ENCODE results near the gene MMP2. TPM values are rescaled to one million over a fixed set of nuclear protein-coding genes. Genes with fewer than 3 reads are reported as not detected.

Gene MMP2
- total and polyA plus RNA-seq, 2 of the 8 experiments (the other 6 are each of a cell fraction or from before 2014, with no cell fraction given): 33.6 to 58.2 TPM

DNA sequence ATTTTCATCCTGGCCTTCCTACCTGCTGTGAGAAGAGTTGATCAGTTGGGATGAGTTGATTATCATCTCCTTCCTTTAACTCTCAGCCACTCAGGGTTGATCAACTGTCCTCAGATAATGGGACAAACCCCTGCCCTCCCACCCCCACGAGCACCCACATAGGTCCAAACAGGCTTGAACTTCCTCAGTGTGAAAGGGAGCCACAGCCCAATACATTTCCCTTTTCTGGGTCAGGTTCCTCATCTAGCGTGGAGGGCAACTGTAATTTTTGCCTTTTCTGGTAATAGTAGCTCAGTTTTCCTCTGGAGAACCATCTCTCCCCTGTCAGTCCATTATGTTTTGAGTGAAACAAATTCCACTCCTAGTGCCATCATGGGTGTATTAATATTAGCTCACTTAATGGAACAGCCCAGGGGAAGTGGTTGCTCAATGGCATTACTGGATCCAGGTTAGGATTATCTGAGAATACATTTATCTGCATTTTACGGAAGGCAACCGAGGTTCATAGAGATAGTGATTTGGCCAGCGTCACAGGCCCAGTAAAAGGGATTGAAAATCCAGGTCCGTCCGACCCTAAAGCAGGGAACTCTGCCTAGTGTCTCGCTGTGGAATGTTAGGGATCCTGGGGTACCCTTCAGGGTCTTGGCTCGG, 29.4 kb downstream of the MMP2 start:
- H3K23ac ChIP-seq (ENCODE audit: insufficient read length): no peak overlapping the region
- ChIA-PET CTCF (ENCODE audit: partially characterized antibody) (interaction anchor here (0.7 to 1.0 kb wide), 2 partner anchors 9 to 43 kb away, joined by 3 to 6 read pairs; no protein-coding TSS in a partner anchor), POLR2A (ENCODE audit: partially characterized antibody) (interaction anchor here (0.9 kb wide), 1 partner anchor 28 kb away, joined by 3 read pairs; no protein-coding TSS in a partner anchor)
- peak overlapping the region; percentile 88; the same call in 1 of the 2 replicates for H2AFZ ChIP-seq (ENCODE audit: low read length)
- H3K9me3 ChIP-seq (ENCODE audit: insufficient read depth in 2 of 2, low read depth in 1 of 2, low read length in 1 of 2): peaks cover 9 to 11% of the 10 kb centered on the region in 2 experiments; a peak in 2 of 4 replicates
- WGBS, 2 experiments (ENCODE audit: extremely low coverage in 1 of 2, insufficient coverage in 1 of 2, insufficient read length in 1 of 2, insufficient replicate concordance in 2 of 2, low coverage in 1 of 2, low lambda C conversion rate in 2 of 2, missing lambda C conversion rate in 1 of 2): 52% methylated on average over 9 of the region's 9 CpGs; no CpG with 5 or more reads in 1 of the 2 experiments
- no peaks in the 10 kb centered on the region for H4K20me1 ChIP-seq (replicated peaks in 1 of 2; ENCODE audit: control insufficient read depth in 1 of 2, insufficient read depth in 2 of 2, low read length in 2 of 2)
- H2BK120ac ChIP-seq (replicated peaks; ENCODE audit: low read depth, low read length): no peak overlapping the region
- H3K23me2 ChIP-seq (ENCODE audit: low read depth, low read length): peaks cover 6% of the 10 kb centered on the region; the same call in 1 of the 2 replicates
- no peaks in the 10 kb centered on the region; a peak in 1 of 7 replicates for H3K27me3 ChIP-seq (replicated peaks in 1 of 4; ENCODE audit: control insufficient read depth in 3 of 4, extremely low read depth in 1 of 4, insufficient read depth in 3 of 4, low read length in 3 of 4)
- peak overlapping the region; percentile 93 to 97 for H3K4me2 ChIP-seq (ENCODE audit: insufficient read depth in 1 of 2, low read depth in 2 of 2, low read length in 2 of 2)
- no peak overlapping the region for H3K27ac ChIP-seq (ENCODE audit: low read depth, low read length)
- H2BK12ac ChIP-seq (ENCODE audit: low read depth, low read length): no peak overlapping the region
- FAIRE-seq (no peak), DNase-seq (ENCODE audit: low read depth in 1 of 2, low spot score in 2 of 2) (no peak)
- peaks cover 0 to 4% (median 2%) of the 10 kb centered on the region in 4 experiments; a peak in 4 of 7 replicates for H3K4me1 ChIP-seq (replicated peaks in 1 of 4; ENCODE audit: control insufficient read depth in 3 of 4, insufficient read depth in 4 of 4, low read length in 3 of 4)
- no peak overlapping the region for H3K56ac ChIP-seq (replicated peaks; ENCODE audit: insufficient read length, low read depth, low read length)
- H4K5ac ChIP-seq (ENCODE audit: insufficient read length, low read depth, low read length): no peak overlapping the region
- H2BK15ac ChIP-seq (ENCODE audit: low read length): no peak overlapping the region
- peaks cover 0 to 5% (median 2%) of the 10 kb centered on the region in 4 experiments; a peak in 4 of 8 replicates for H3K36me3 ChIP-seq (ENCODE audit: control insufficient read depth in 2 of 4, insufficient read depth in 4 of 4, low read length in 3 of 4)
- H2AK5ac ChIP-seq (ENCODE audit: low read depth, low read length): no peak overlapping the region
- no peak overlapping the region for H3K18ac ChIP-seq (ENCODE audit: extremely low read depth, low read length)
- no peak overlapping the region for H3K14ac ChIP-seq (ENCODE audit: insufficient read length)
- H4K91ac ChIP-seq (replicated peaks; ENCODE audit: insufficient read length, low read length): no peak overlapping the region
- TF ChIP-seq SIN3A (conservative IDR thresholded peaks at IDR 0.05 in 1 of 2, IDR thresholded peaks at IDR 0.05 in 1 of 2; ENCODE audit: low read depth in 1 of 2, low read length in 2 of 2) (no peak), ATF2 (IDR thresholded peaks at IDR 0.05; ENCODE audit: low read length) (no peak), SRF (IDR thresholded peaks at IDR 0.05; ENCODE audit: low read depth, low read length) (no peak)
- no peak overlapping the region for H4K8ac ChIP-seq (ENCODE audit: extremely low read depth, insufficient read depth, low read length)
- H2BK20ac ChIP-seq (ENCODE audit: low read length): no peak overlapping the region
- H3K4me3 ChIP-seq (ENCODE audit: extremely low read depth in 1 of 4, insufficient read depth in 2 of 4, low read depth in 3 of 4, low read length in 4 of 4): peak overlapping the region; percentile 53 to 84 (median 57); a peak in 5 of 8 replicates
- H3K4ac ChIP-seq (replicated peaks; ENCODE audit: insufficient read length, low read depth, low read length): no peak overlapping the region
- no peak overlapping the region for H3K9ac ChIP-seq (replicated peaks in 1 of 4; ENCODE audit: extremely low read depth in 1 of 4, low read depth in 3 of 4, low read length in 3 of 4)
- no peak overlapping the region for H2BK5ac ChIP-seq (ENCODE audit: low read depth, low read length)
- H3K79me1 ChIP-seq (ENCODE audit: low read depth, low read length): no peaks in the 10 kb centered on the region
- H3K79me2 ChIP-seq (ENCODE audit: control insufficient read depth in 1 of 2, insufficient read depth in 2 of 2, low read length in 2 of 2): no peaks in the 10 kb centered on the region
